GM12878 (cell line): ENCODE measurements around the gene GMPPB. TPM values are rescaled to one million over a fixed set of nuclear protein-coding genes. Genes with fewer than 3 reads are reported as not detected.

Experiments
- BACH1 ChIP-seq: fragments of 450-650 bp; IDR thresholded peaks from 2 replicates; pipeline ENCODE4 v1.6.1; 2017; ENCODE audit warnings: mild to moderate bottlenecking, borderline replicate concordance
- ESRRA ChIP-seq: IDR thresholded peaks from 2 replicates; pipeline ENCODE4 v1.6.1; 2012; ENCODE audit warnings: mild to moderate bottlenecking, low read length, improper control_type of control experiment
- FOS ChIP-seq: IDR thresholded peaks from 3 replicates; pipeline ENCODE4 v1.6.1; 2011; ENCODE audit warnings: borderline replicate concordance; ENCODE audit not compliant: insufficient read length; ENCODE audit errors: extremely low read depth
- IKZF1 ChIP-seq: fragments of 450-650 bp; conservative IDR thresholded peaks from 2 replicates; pipeline ENCODE4 v1.6.1; 2017; ENCODE audit warnings: antibody characterized with exemption, mild to moderate bottlenecking
- NR2F1 ChIP-seq: fragments of 450-650 bp; conservative IDR thresholded peaks from 2 replicates; pipeline ENCODE4 v1.6.1; 2017; ENCODE audit warnings: mild to moderate bottlenecking
- POLR2A ChIP-seq: IDR thresholded peaks from 2 replicates; pipeline ENCODE4 v1.6.1; 2011; ENCODE audit warnings: low read depth, mild to moderate bottlenecking, low read length
- POLR2AphosphoS2 ChIP-seq: IDR thresholded peaks from 2 replicates; pipeline ENCODE4 v1.6.1; 2011; ENCODE audit warnings: low read depth, mild to moderate bottlenecking, low read length, improper control_type of control experiment, moderate library complexity
- POLR2AphosphoS5 ChIP-seq: IDR thresholded peaks from 2 replicates; pipeline ENCODE4 v1.6.1; 2011; ENCODE audit warnings: mild to moderate bottlenecking, low read length, inconsistent platforms
- POU2F2 ChIP-seq: IDR thresholded peaks from 3 replicates; pipeline ENCODE4 v1.6.1; 2011; ENCODE audit warnings: low read depth, mild to moderate bottlenecking, low read length, borderline replicate concordance
- RB1 ChIP-seq: fragments of 450-650 bp; formaldehyde crosslinking; IDR thresholded peaks from 2 replicates; pipeline ENCODE4 v1.6.1; 2017; ENCODE audit warnings: mild to moderate bottlenecking, borderline replicate concordance
- RCOR1 ChIP-seq: conservative IDR thresholded peaks from 2 replicates; pipeline ENCODE4 v1.6.1; 2012; ENCODE audit warnings: low read depth, low read length, improper control_type of control experiment
- SP1 ChIP-seq: IDR thresholded peaks from one replicate; pipeline ENCODE4 v1.6.1; 2011; ENCODE audit warnings: low read depth, low read length
- YY1 ChIP-seq: IDR thresholded peaks from 2 replicates; pipeline ENCODE4 v1.6.1; 2011; ENCODE audit warnings: low read depth, mild to moderate bottlenecking, low read length
- ZBED1 ChIP-seq: IDR thresholded peaks from 2 replicates; pipeline ENCODE4 v1.6.1; 2016; ENCODE audit warnings: borderline replicate concordance
- ZBTB33 ChIP-seq: fragments of 450-650 bp; IDR thresholded peaks from 2 replicates; pipeline ENCODE4 v1.6.1; 2017; ENCODE audit warnings: mild to moderate bottlenecking
- ZNF207 ChIP-seq: fragments of 450-650 bp; IDR thresholded peaks from 2 replicates; pipeline ENCODE4 v1.6.1; 2014; ENCODE audit warnings: antibody characterized with exemption, mild to moderate bottlenecking, borderline replicate concordance
- polyA plus RNA-seq, 11 experiments: library from polyadenylated mRNA; depleted of rRNA in 4 of 11; unstranded in 6 of 11; stranded (reverse) in 5 of 11; fragments of >200 nt; fragmentation: Nextera tagmentation in 4 of 11; fragmentation: Illumina TruSeq in 1 of 11; extraction: Ambion mirVana in 4 of 11; extraction: Trizol in 1 of 11; gene quantifications; 1 replicate in 1 of 11; 2 replicates in 10 of 11; pipeline versions ENCODE4 v1.2.1 to v1.2.3, GENCODE V29; 2011 to 2016; ENCODE audit warnings: inconsistent platforms in 2 of 11, missing spikeins in 2 of 11, low read depth in 1 of 11
- total RNA-seq, 4 experiments: library from RNA; depleted of rRNA in 3 of 4; stranded (reverse); fragments of >200 nt in 3 of 4; fragmentation: Illumina TruSeq in 1 of 4; extraction: Trizol in 1 of 4; gene quantifications; 2 replicates each; pipeline versions ENCODE4 v1.2.1 to v1.2.3, GENCODE V29; 2013 to 2021
- TF ChIP-seq, protein P1 (sequence below): fragments of 450-650 bp; formaldehyde crosslinking; IDR thresholded peaks from 2 replicates; pipeline ENCODE4 v1.4.0; 2020; ENCODE audit warnings: mild to moderate bottlenecking, moderate library complexity
- TF ChIP-seq, protein P2 (sequence below): IDR thresholded peaks from 2 replicates; pipeline ENCODE4 v1.6.1; 2012; ENCODE audit warnings: low read depth, low read length, improper control_type of control experiment
- TF ChIP-seq, protein P3 (sequence below): IDR thresholded peaks from 2 replicates; pipeline ENCODE4 v1.6.1; 2011; ENCODE audit warnings: borderline replicate concordance, low read depth, mild to moderate bottlenecking, moderate library complexity, low read length; ENCODE audit not compliant: insufficient read depth, poor library complexity, severe bottlenecking

The GMPPB gene
- total and polyA plus RNA-seq, 10 of the 15 experiments (the other 5 are each of a cell fraction or from before 2014, with no cell fraction given) = 2.3 to 99.5 (median 23.3) TPM

- TF ChIP-seq, protein P1, sequence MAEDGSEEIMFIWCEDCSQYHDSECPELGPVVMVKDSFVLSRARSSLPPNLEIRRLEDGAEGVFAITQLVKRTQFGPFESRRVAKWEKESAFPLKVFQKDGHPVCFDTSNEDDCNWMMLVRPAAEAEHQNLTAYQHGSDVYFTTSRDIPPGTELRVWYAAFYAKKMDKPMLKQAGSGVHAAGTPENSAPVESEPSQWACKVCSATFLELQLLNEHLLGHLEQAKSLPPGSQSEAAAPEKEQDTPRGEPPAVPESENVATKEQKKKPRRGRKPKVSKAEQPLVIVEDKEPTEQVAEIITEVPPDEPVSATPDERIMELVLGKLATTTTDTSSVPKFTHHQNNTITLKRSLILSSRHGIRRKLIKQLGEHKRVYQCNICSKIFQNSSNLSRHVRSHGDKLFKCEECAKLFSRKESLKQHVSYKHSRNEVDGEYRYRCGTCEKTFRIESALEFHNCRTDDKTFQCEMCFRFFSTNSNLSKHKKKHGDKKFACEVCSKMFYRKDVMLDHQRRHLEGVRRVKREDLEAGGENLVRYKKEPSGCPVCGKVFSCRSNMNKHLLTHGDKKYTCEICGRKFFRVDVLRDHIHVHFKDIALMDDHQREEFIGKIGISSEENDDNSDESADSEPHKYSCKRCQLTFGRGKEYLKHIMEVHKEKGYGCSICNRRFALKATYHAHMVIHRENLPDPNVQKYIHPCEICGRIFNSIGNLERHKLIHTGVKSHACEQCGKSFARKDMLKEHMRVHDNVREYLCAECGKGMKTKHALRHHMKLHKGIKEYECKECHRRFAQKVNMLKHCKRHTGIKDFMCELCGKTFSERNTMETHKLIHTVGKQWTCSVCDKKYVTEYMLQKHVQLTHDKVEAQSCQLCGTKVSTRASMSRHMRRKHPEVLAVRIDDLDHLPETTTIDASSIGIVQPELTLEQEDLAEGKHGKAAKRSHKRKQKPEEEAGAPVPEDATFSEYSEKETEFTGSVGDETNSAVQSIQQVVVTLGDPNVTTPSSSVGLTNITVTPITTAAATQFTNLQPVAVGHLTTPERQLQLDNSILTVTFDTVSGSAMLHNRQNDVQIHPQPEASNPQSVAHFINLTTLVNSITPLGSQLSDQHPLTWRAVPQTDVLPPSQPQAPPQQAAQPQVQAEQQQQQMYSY (CRISPR knock-in tag) = no peak
- TF ChIP-seq RB1 = peak; percentile 63; the same call in 1 of the 2 replicates
- 0 out of 2 replicates have a peak, but pooled peaks have one; percentile 13 for TF ChIP-seq ESRRA
- TF ChIP-seq BACH1 = peak; percentile 66; the same call in 1 of the 2 replicates
- TF ChIP-seq NR2F1 = 0 out of 2 replicates have a peak, but pooled peaks have one; percentile 15
- TF ChIP-seq RCOR1 = no peak
- TF ChIP-seq, protein P2, sequence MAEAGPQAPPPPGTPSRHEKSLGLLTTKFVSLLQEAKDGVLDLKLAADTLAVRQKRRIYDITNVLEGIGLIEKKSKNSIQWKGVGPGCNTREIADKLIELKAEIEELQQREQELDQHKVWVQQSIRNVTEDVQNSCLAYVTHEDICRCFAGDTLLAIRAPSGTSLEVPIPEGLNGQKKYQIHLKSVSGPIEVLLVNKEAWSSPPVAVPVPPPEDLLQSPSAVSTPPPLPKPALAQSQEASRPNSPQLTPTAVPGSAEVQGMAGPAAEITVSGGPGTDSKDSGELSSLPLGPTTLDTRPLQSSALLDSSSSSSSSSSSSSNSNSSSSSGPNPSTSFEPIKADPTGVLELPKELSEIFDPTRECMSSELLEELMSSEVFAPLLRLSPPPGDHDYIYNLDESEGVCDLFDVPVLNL = peak; percentile 52; the same call in 1 of the 2 replicates
- TF ChIP-seq IKZF1 = peak; percentile 56; the same call in 1 of the 2 replicates
- TF ChIP-seq POU2F2 = 0 out of 3 replicates have a peak, but pooled peaks have one; percentile 39
- peak; percentile 75 for TF ChIP-seq POLR2A
- peak; percentile 75; the same call in 1 of the 2 replicates for TF ChIP-seq YY1
- TF ChIP-seq, protein P3, sequence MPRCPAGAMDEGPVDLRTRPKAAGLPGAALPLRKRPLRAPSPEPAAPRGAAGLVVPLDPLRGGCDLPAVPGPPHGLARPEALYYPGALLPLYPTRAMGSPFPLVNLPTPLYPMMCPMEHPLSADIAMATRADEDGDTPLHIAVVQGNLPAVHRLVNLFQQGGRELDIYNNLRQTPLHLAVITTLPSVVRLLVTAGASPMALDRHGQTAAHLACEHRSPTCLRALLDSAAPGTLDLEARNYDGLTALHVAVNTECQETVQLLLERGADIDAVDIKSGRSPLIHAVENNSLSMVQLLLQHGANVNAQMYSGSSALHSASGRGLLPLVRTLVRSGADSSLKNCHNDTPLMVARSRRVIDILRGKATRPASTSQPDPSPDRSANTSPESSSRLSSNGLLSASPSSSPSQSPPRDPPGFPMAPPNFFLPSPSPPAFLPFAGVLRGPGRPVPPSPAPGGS = peak; percentile 84
- TF ChIP-seq POLR2AphosphoS5 = peak; percentile 82
- TF ChIP-seq ZBED1 = peak; percentile 42; the same call in 1 of the 2 replicates
- TF ChIP-seq SP1 = peak; percentile 65
- TF ChIP-seq FOS = no peak
- TF ChIP-seq POLR2AphosphoS2 = peak; percentile 93; the same call in 1 of the 2 replicates
- no peak for TF ChIP-seq ZBTB33
- peak; percentile 83; the same call in 1 of the 2 replicates for TF ChIP-seq ZNF207
Observed at GRCh38 chr3:49719214-49719884, 4.4 kb downstream of the GMPPB start, which contains the start of gene AMIGO3 (continued).
